OCI-LY3 (cell line): Measurements from ENCODE around the gene TMEM187.
A peak's percentile ranks its signal among the peaks of the same experiment; 100 is the strongest.

Source experiments
- H2AFZ ChIP-seq: fragments of 200-600, 300-600 bp; shearing (Covaris generic); 2 replicates; pipeline ENCODE4 v1.6.0; 2014; ENCODE audit warnings: antibody characterized with exemption, low read depth, low read length
- H3K27ac ChIP-seq: fragments of 200-600, 300-600 bp; sonication (generic); 2 replicates; pipeline ENCODE4 v1.5.1; 2014; ENCODE audit warnings: mild to moderate bottlenecking, low read length, moderate library complexity, mixed read lengths
- H3K27me3 ChIP-seq: fragments of 200-600, 300-600 bp; sonication (generic); 2 replicates; pipeline ENCODE4 v1.6.1; 2014; ENCODE audit warnings: low read depth, low read length, mixed read lengths
- H3K36me3 ChIP-seq: fragments of 200-600, 300-600 bp; sonication (generic); replicated peaks from 2 replicates; pipeline ENCODE3; 2014; ENCODE audit warnings: low read depth, low read length, mixed read lengths
- H3K4me1 ChIP-seq: fragments of 300-600, 200-600 bp; sonication (generic); 2 replicates; pipeline ENCODE4 v1.6.1; 2014; ENCODE audit warnings: low read length, mixed read lengths
- H3K4me2 ChIP-seq: fragments of 200-600, 300-600 bp; sonication (generic); 2 replicates; pipeline ENCODE4 v1.6.1; 2014; ENCODE audit warnings: low read length, mixed read lengths
- H3K4me3 ChIP-seq: fragments of 300-600, 200-600 bp; sonication (generic); 2 replicates; pipeline ENCODE4 v1.5.1; 2014; ENCODE audit warnings: antibody characterized with exemption, mild to moderate bottlenecking, low read length, moderate library complexity
- H3K79me2 ChIP-seq: fragments of 300-600, 200-600 bp; shearing (Covaris generic); 2 replicates; pipeline ENCODE4 v1.6.1; 2014; ENCODE audit warnings: mild to moderate bottlenecking, low read length, mixed read lengths
- H3K9ac ChIP-seq: fragments of 300-600, 200-600 bp; shearing (Covaris generic); 2 replicates; pipeline ENCODE4 v1.6.0; 2014; ENCODE audit warnings: mild to moderate bottlenecking, low read length, moderate library complexity
- H3K9me3 ChIP-seq: fragments of 200-600, 300-600 bp; shearing (Covaris generic); 2 replicates; pipeline ENCODE4 v1.6.1; 2014; ENCODE audit warnings: low read length, mixed read lengths; ENCODE audit not compliant: insufficient read depth
- H4K20me1 ChIP-seq: fragments of 200-600, 300-600 bp; sonication (generic); 2 replicates; pipeline ENCODE4 v1.6.1; 2016; ENCODE audit warnings: low read length, mixed read lengths; ENCODE audit not compliant: insufficient read depth
- CTCF ChIP-seq: fragments of 200-600, 300-600 bp; sonication (generic); IDR thresholded peaks from 2 replicates; pipeline ENCODE4 v1.5.1; 2014; ENCODE audit warnings: antibody characterized with exemption, low read length, low read depth
- EZH2phosphoT487 ChIP-seq: fragments of 200-600 bp; shearing (Covaris generic); IDR thresholded peaks from 2 replicates; pipeline ENCODE4 v1.6.1; 2018; ENCODE audit warnings: antibody characterized with exemption, mixed run types, low read depth

The TMEM187 gene

GRCh38 chrX:153969125-153969903, 3.2 kb upstream of the TMEM187 start:
- TF ChIP-seq EZH2phosphoT487 (no peak), CTCF (no peak)
- Histone ChIP-seq H4K20me1 (peaks cover 55% of the 10 kb centered on the region), H3K27ac (peak overlapping the region; percentile 98), H3K9me3 (no peaks in the 10 kb centered on the region), H3K4me3 (peak overlapping the region; percentile 97), H3K9ac (peak overlapping the region; percentile 100), H2AFZ (no peak overlapping the region), H3K4me2 (peak overlapping the region; percentile 98), H3K79me2 (peaks cover 86% of the 10 kb centered on the region), H3K36me3 (peaks cover 23% of the 10 kb centered on the region), H3K4me1 (peaks cover 38% of the 10 kb centered on the region), H3K27me3 (no peaks in the 10 kb centered on the region)

- TF ChIP-seq CTCF (no peak), EZH2phosphoT487 (no peak)
- H3K9me3 ChIP-seq: no peaks in the 10 kb centered on the region
- H3K4me3 ChIP-seq: peak overlapping the region; percentile 97
- peaks cover 39% of the 10 kb centered on the region for H3K4me1 ChIP-seq
- no peak overlapping the region for H2AFZ ChIP-seq
- peak overlapping the region; percentile 98 for H3K27ac ChIP-seq
- peaks cover 49% of the 10 kb centered on the region for H4K20me1 ChIP-seq
- peaks cover 23% of the 10 kb centered on the region for H3K36me3 ChIP-seq
- H3K4me2 ChIP-seq: peak overlapping the region; percentile 98
- H3K27me3 ChIP-seq: no peaks in the 10 kb centered on the region
- H3K9ac ChIP-seq: peak overlapping the region; percentile 100
- peaks cover 81% of the 10 kb centered on the region for H3K79me2 ChIP-seq
Measured at GRCh38 chrX:153969904-153970356, 2.6 kb upstream of the TMEM187 start.

DNA sequence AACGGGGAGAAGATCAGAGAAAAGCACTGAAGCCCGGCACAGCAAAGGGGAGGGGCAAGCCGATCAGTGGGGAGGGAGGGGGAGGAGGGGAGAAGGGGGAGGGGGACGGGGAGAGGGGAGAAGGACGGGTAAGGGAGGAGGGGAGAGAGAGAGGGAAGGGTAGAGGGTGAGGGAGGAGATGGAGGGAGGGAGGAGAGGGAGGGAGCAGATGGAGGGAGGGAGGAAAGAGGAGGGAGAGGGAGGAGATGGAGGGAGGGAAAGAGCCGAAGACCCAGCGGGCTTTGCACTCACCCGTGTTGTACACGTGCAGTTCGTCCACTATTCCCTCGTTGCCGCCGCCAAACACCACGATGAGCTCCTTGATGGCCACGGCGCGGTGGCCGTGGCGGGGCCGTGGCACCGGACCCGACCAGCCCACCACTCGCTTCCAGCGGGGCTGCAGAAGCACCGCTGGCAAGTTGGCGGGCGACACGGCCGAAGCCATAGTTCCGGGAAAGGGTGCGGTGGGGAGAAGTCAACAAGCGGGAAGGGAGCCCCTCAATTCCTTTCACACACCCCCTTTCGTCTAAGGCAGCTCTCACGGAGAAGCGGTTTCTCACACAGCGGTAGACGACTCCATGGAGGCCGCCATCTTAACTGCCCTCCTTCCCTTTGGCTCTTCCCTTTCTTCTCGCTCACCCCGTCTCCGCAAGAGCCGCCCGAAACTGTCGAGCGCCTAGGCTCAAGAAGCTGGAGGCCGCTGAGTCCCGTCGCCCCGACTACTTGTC, 2.0 kb upstream of the TMEM187 start:
- peaks cover 39% of the 10 kb centered on the region for H3K4me1 ChIP-seq
- peak overlapping the region; percentile 98 for H3K27ac ChIP-seq
- H2AFZ ChIP-seq: no peak overlapping the region
- H3K36me3 ChIP-seq: peaks cover 23% of the 10 kb centered on the region
- H3K9ac ChIP-seq: peak overlapping the region; percentile 100
- no peaks in the 10 kb centered on the region for H3K9me3 ChIP-seq
- H3K4me3 ChIP-seq: peak overlapping the region; percentile 97
- TF ChIP-seq EZH2phosphoT487: no peak
- TF ChIP-seq CTCF: no peak
- H4K20me1 ChIP-seq: peaks cover 44% of the 10 kb centered on the region
- peaks cover 75% of the 10 kb centered on the region for H3K79me2 ChIP-seq
- no peaks in the 10 kb centered on the region for H3K27me3 ChIP-seq
- H3K4me2 ChIP-seq: peak overlapping the region; percentile 98

DNA sequence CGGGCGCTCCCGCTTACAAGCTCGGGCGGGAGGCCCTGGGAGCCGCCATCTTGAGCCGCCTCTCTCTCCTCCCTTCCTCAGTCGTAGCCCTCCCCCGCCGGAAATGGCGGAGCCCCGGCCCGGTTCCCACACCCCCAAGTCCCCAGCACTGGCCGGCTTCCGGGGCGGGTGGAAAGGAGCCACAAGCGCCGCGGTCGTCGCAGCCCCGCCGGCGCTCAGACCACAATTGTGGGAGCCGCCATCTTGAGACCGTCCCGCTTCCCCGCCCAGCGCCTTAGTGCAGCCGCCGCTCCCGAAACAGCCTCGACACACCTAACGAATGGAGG, 1.5 kb upstream of the TMEM187 start:
- Histone ChIP-seq H3K27ac (peak overlapping the region; percentile 98), H4K20me1 (peaks cover 39% of the 10 kb centered on the region), H2AFZ (no peak overlapping the region), H3K27me3 (no peaks in the 10 kb centered on the region), H3K36me3 (peaks cover 23% of the 10 kb centered on the region), H3K4me1 (peaks cover 39% of the 10 kb centered on the region), H3K9ac (peak overlapping the region; percentile 100), H3K9me3 (no peaks in the 10 kb centered on the region), H3K4me3 (peak overlapping the region; percentile 97), H3K4me2 (peak overlapping the region; percentile 98), H3K79me2 (peaks cover 69% of the 10 kb centered on the region)
- TF ChIP-seq EZH2phosphoT487 (no peak), CTCF (no peak)
